Cardiac muscle cell (in vitro differentiated cells and primary cell): ENCODE data around the gene RB1. TPM values are rescaled to one million over a fixed set of nuclear protein-coding genes. Genes with fewer than 3 reads are reported as not detected.

Experiments used
- DNase-seq, 2 donors: peaks; one replicate each; pipeline versions ENCODE4 v3.0.0 to v3.0.0-alpha.2; 2010 to 2017; ENCODE audit warnings: low read depth in 1 of 2, low spot score in 1 of 2
- H3K27ac ChIP-seq: fragments of 200-600 bp; sonication (generic); 2 replicates; pipeline ENCODE4 v1.5.1; 2016
- H3K27me3 ChIP-seq: fragments of 200-600 bp; sonication (generic); 2 replicates; pipeline ENCODE4 v1.6.0; 2016; ENCODE audit warnings: control low read depth
- H3K36me3 ChIP-seq: fragments of 200-600 bp; sonication (generic); 2 replicates; pipeline ENCODE4 v1.5.1; 2016; ENCODE audit warnings: control low read depth
- H3K4me1 ChIP-seq: fragments of 200-600 bp; sonication (generic); 2 replicates; pipeline ENCODE4 v1.8.1; 2017; ENCODE audit warnings: low read depth, mild to moderate bottlenecking, mixed run types
- H3K4me3 ChIP-seq: fragments of 200-600 bp; sonication (generic); 2 replicates; pipeline ENCODE4 v1.5.1; 2016; ENCODE audit warnings: mild to moderate bottlenecking
- H3K9me3 ChIP-seq: fragments of 200-600 bp; sonication (generic); 2 replicates; pipeline ENCODE4 v1.5.1; 2017; ENCODE audit warnings: low read depth, mild to moderate bottlenecking, control low read depth
- CTCF ChIP-seq: IDR thresholded peaks from 2 replicates; pipeline ENCODE4 v1.5.1; 2012; ENCODE audit warnings: low read depth, mild to moderate bottlenecking, low read length
- polyA plus RNA-seq: library from polyadenylated mRNA; unstranded; fragments of >200 nt; fragmentation: Nextera tagmentation; extraction: Ambion mirVana; gene quantifications from 2 replicates; pipeline ENCODE4 v1.2.1, GENCODE V29; 2016
- total RNA-seq: library from RNA; depleted of rRNA; stranded (reverse); fragments of >200 nt; gene quantifications from 2 replicates; pipeline ENCODE4 v1.2.3, GENCODE V29; 2016

The RB1 gene
- total and polyA plus RNA-seq, 2 experiments from 2014 or later: 23.0 to 23.6 TPM

DNA sequence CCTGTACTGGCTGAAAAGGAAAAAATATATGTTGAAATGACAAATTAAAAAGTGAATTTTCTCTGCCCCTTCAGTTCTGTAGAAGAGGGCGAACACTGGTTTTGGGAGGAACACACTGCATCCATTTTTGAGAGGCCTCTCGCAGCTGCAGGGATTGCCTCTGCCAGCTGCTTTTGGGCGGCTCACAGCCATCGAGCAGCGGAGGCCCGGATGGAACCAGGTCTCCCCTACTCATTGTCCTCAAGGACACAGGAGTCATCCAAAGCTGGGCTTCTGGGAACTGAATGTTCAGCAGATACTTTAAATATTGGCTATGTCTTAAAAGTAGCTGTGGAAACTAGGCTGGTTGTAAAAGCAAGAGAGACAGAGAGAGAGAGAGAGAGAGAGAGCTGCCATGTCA, 212.2 kb downstream of the RB1 start:
- Histone ChIP-seq H3K36me3 (no peaks in the 10 kb centered on the region), H3K27me3 (no peaks in the 10 kb centered on the region), H3K4me1 (no peaks in the 10 kb centered on the region), H3K27ac (no peak overlapping the region), H3K9me3 (no peaks in the 10 kb centered on the region), H3K4me3 (no peak overlapping the region)
- no peak for DNase-seq
- no peak for TF ChIP-seq CTCF

DNA sequence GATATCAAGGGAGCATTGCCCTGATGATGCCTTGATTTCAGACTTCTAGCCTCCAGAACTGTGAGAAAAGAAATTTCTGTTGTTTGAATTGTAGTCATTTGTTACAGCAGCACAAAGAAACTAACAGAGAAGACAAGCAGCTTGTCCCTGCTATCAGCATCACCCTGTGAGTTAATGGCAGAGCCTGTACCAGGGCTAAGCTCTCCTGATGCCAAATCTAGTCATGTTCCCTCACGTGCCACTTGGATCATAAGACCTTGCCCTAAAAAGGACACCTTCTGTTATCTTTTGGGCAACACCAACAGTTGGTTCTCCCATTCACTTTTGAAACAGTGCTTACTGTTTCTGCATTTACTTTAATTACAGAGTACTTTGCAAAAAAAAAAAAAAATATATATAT, 214.5 kb downstream of the RB1 start:
- H3K27ac ChIP-seq: no peak overlapping the region
- no peak for TF ChIP-seq CTCF
- no peaks in the 10 kb centered on the region for H3K9me3 ChIP-seq
- H3K36me3 ChIP-seq: no peaks in the 10 kb centered on the region
- DNase-seq: no peak
- no peak overlapping the region for H3K4me3 ChIP-seq
- H3K27me3 ChIP-seq: no peaks in the 10 kb centered on the region
- no peaks in the 10 kb centered on the region for H3K4me1 ChIP-seq

GRCh38 chr13:48526286-48526685, 222.7 kb downstream of the RB1 start:
- Histone ChIP-seq H3K4me1 (no peaks in the 10 kb centered on the region), H3K27ac (no peak overlapping the region), H3K36me3 (no peaks in the 10 kb centered on the region), H3K4me3 (no peak overlapping the region), H3K9me3 (no peaks in the 10 kb centered on the region), H3K27me3 (no peaks in the 10 kb centered on the region)
- no peak for TF ChIP-seq CTCF
- DNase-seq: no peak

GRCh38 chr13:48527955-48528354, 224.4 kb downstream of the RB1 start:
- Histone ChIP-seq H3K4me1 (no peaks in the 10 kb centered on the region), H3K9me3 (no peaks in the 10 kb centered on the region), H3K4me3 (no peak overlapping the region), H3K36me3 (no peaks in the 10 kb centered on the region), H3K27ac (no peak overlapping the region), H3K27me3 (no peaks in the 10 kb centered on the region)
- DNase-seq: no peak
- TF ChIP-seq CTCF: no peak

DNA sequence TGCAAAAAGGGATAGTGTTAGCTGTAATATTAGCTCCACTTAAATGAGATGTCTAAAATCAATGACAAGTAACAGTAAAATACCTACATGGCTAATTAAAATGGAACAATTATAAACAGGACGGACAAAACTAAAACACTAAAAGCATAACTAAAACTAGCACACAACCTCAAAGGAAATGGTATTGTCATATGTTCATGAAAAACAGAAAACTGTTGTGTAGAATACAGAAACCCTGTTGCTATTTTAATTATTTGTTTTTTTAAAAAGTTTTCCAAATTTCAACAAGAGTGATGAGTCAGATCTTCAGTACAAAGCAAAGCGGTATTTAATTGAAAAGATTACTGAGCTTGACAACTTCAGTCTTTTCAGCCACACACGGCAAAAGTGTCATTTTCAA, 225.2 kb downstream of the RB1 start:
- Histone ChIP-seq H3K9me3 (no peaks in the 10 kb centered on the region), H3K27me3 (no peaks in the 10 kb centered on the region), H3K4me1 (peaks cover 4% of the 10 kb centered on the region), H3K36me3 (no peaks in the 10 kb centered on the region), H3K27ac (no peak overlapping the region), H3K4me3 (no peak overlapping the region)
- DNase-seq: no peak
- TF ChIP-seq CTCF: no peak

DNA sequence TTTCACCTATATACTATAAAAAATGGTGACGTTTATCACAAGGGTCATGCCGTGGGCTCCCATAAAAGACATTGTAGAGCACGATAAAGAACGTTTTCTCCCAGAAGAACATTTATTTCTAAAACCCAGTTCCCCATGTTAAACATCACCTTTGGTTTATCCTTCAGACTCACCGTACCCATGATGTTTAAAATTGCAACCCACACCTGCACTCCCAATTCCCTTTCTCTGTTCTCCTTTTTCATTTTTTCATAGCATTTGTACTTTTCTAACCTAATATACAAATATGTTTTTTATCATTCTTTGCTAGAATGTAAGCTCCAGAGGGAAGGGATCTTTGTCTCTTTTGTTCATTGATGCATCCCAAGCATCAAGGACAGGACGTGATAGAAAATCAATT, 227.3 kb downstream of the RB1 start:
- no peak for TF ChIP-seq CTCF
- Histone ChIP-seq H3K27ac (no peak overlapping the region), H3K27me3 (no peaks in the 10 kb centered on the region), H3K9me3 (no peaks in the 10 kb centered on the region), H3K36me3 (no peaks in the 10 kb centered on the region), H3K4me1 (peaks cover 4% of the 10 kb centered on the region), H3K4me3 (no peak overlapping the region)
- no peak for DNase-seq
